Stimulated activated CD8-positive, alpha-beta memory T cell treated with anti-CD3 and anti-CD28 coated beads, Interleukin-15, amount 100 ng/mL, for 4 hours (primary cell): ENCODE measurements around the gene USP49.
A peak's percentile ranks its signal among the peaks of the same experiment; 100 is the strongest.
"Not testable (repeated sequence)": the region's sequence is repeated elsewhere in the genome, so short reads cannot be mapped to it uniquely, and the experiment has no call there.

Experiments used
- DNase-seq, 2 donors: peaks; one replicate each; pipeline ENCODE4 v3.0.0-alpha.2; 2020; ENCODE audit warnings: low read depth in 2 of 2

USP49 gene

DNA sequence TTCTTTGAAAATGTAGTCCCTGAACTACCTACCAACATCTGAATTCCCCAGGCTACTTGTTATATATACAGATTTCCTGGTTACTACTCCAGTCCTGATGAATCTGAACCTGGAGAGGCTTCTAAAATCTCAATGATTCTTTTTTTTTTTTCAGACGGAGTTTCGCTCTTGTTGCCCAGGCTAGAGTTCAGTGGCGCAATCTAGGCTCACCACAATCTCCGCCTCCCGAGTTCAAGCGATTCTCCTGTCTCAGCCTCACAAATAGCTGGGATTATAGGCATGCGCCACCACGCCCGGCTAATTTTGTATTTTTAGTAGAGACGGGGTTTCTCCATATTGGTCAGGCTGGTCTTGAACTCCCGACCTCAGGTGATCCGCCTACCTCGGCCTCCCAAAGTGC is 83.2 kb downstream of the USP49 start:
- not testable (repeated sequence) for DNase-seq

DNA sequence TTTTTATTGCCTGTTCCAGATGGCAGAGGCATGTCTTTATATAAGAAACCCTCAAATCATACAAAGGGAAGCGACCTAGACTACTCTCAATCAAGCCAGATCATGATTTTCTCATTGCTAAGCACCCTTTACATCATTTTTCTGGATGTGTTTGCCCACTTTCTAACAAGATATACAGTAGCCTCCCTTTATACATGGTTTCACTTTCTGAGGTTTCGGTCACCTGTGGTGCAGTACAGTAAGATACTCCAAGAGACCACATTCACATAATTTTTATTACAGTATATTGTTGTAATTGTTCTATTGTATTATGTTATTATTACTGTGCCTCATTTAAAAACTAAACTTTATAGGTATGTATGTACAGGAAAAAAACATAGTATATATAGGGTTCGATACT is 84.1 kb downstream of the USP49 start:
- no peak for DNase-seq

DNA sequence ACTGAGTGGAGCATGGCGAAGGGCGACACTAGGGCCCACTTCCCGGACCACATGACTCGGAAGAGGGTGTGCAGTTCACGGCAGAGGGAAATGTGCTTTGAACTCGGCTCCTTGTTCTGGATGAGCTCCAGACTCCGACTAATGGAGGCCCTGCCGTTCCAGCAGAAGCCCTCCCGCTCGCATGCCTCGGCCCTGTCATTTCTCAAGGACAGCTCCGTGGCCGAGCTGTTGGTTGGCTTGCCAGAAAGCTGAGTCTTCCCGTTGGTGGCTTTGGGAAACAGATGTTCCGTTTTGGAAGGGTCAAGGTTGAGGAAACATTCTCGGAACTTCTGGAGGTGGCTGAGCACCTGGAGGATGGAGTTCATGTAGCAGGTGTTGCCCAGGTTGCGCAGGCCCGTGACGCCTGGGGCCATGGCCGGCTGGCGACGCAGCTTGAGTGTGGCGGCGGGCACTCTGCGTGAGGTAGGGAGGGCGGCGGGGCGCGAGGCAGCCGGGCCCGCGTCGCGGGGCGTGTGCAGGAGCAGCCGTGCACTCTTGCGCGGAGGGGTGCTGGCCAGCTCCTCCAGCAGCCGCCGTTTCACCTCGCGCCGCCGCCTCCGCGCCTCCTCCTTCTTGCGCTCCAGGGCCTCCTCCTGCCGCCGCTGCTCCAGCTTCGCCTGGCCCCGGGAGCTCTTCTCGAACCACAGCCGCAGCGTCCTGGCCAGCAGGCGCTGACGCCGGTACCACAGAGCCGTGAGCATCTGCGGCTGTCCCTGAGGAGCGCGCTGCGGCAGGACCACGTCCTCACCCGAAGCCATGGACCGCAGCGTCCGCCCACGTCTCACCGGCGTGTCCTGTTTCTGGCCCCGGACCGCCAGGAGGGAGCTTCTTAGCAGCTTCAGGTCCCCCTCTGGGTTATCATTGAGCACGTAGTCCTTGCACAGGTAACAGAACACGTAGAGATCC is 89.1 kb downstream of the USP49 start:
- no peak for DNase-seq

DNA sequence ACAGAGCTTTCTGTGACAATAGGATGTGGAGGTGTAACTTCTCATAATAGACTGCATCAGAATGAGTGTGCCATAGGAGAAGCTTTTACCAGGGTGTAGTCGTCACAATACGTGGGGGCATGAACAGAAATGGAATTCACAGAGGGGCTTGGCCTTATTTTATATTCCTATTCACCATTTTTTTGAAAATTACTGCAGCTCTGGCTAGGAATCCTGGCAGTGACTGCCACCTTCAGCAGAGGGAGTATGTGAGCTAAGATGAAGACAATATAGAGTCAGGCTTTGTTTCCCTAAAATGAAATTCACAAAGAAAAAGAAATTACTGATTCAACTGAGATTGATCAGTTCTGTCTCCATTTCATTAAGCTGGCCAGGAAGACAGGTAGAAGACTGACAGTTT is 93.8 kb downstream of the USP49 start:
- no peak for DNase-seq

DNA sequence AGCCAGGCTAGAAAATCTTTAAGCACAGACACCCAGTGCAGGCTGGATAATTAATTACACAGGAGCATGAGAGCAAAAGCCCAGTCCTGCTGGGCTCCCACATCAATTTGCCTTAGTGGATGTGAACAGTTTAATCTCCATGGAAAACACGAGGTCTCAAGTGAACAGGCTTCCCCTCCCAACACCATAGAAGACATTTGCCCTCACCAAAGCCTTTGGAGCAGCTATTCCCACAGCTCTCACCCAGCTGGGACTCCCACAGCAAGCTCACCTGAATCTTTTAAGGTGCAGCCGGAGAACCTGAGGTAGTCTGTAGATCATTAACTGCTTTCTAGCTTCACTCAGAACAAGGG is 95.6 kb downstream of the USP49 start:
- no peak for DNase-seq

DNA sequence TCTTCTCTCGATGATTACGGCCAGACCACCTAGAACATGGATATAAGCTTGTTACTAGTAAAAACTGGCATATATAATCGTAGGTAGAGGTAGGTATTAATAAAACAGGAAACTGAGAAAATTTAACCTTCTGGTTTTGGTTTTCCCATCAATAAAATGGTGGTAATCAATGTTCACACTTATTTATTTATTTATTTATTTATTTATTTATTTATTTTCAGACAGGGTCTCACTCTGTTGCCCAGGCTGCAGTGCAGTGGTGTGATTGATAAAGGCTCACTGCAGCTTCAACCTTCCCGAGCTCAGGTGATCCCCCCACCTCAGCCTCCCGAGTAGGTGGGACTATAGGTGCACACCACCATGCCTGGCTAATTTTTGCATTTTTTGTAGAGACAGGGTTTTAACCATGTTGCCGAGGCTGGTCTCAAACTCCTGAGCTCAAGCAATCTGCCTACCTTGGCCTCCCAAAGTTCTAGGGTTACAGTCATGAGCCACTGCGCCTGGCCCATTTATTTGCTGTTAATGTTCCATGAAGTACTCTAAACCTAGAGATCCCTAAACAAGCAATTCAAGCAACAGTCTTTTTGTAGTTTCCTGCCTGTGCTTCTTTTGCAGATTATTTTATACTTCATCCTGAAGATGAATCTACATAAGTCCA is 96.1 kb downstream of the USP49 start:
- DNase-seq, result no peak

DNA sequence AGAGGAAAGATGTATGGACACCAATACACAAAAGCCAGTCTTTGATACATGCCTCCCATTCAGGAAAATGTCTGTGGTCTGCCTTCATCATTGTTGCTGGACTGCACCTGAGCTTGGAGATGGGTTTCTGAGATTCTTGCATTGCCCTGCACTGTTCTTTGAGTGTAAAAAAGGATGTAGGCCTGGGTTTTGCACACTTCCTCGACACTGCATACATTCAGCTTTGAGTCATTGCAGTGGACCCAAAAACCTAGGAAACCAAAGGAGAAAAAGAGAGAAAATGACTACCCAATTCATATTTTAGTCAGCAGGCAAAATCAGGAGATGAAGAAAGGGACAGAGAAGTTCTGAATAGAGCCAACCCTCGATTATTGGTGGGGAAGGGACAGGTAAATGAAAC is 98.7 kb downstream of the USP49 start:
- DNase-seq, result no peak

DNA sequence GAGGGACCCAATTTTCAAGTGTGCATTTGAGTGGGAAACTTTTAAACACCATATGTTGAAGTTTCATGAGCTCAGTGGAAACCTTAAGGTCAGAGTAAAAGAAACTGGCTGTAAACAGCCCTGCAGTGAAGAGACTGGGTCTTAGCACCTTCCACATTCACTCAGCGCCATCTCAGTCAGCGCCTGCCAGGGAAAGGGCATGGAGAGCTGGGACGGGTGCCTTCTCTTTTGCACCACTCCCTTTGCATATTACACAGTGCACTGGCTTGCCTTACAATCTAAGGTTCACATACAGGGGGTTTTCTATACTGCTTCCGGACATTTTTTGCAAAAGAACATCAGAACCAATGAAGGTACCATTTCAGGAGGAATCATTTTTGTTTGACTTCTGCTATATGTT is 103.2 kb downstream of the USP49 start:
- no peak for DNase-seq

DNA sequence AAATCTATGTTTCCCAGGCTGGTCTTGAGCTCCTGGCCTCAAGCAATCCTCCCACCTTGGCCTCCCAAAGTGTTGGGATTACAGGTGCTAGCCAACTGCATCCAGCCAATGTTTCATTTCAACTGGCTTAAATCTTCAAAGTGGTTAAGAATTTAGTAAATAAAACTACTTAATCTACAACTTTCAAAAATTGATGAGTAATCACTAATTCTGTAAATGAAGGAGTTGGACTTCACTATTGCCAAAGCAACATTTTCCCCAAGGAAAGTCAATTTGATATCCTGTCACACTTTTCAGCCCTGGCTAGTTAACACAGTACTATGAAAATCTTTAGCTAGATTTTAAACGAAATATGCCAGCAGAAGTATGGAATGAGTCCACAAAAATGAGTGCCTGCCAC is 103.9 kb downstream of the USP49 start:
- no peak for DNase-seq

DNA sequence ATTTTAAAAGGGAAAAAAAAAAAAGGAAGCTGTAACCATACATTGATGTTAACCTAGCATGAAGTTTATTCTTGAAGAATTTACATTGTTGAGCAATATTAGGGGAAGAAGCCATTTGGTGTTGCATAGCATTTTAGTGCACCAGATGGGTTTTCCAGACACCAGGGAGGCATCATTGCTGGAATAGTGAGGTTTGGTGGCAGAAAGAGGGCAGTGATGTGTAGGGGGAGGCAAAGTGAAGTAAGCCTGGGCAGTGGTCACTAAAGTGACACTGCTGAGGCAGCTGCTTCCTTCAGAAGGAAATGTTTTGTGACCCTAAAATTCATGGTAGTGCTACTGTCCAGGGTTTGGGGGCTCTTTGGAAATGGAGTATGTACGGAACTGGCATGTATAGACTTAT is 105.1 kb downstream of the USP49 start:
- no peak for DNase-seq

DNA sequence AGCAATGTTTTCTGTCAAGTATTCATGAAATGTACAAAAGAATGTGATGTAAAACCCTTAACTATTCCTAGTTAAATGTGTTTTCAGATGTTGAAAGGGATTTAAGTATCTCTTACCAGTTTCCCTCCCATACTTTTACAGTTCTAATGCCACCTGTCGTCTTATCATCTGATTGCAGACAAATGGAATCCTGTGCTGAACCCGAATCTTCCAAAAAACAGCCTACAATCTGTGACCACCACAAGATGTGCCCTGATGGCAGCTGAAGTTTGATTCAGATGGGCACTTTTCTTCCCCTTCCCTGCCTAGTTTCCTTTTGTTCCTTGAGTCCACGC is 105.8 kb downstream of the USP49 start:
- no peak for DNase-seq

DNA sequence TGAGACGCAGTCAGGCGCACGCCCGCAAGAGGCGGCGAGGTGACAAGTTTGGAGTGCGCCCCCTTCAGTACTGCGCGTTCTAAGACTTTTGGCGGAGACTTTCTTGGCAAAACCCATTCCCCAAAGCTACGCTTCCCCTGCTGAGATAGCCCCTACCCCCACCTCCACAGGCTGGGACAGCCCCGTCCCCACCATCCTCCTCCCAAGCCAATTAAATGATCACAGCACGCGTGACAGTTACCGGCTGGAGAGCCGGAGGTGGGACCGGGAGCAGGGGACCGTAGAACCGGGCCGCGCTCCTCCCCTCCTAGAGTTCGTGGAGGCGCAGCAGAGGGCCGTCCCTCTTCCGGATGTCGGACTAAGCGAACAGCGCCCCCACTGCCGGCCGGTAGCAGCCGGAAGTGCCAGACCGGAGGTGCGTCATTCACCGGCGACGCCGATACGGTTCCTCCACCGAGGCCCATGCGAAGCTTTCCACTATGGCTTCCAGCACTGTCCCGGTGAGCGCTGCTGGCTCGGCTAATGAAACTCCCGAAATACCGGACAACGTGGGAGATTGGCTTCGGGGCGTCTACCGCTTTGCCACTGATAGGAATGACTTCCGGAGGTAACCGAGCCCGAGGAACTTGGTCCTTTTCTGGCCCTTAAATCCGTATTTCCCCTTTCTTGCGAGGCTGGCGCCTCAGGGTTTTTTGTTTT is 107.8 kb downstream of the USP49 start, which contains the start of gene TOMM6:
Gene TOMM6, plus strand, starts transcription at position 476 of the 699 bp plus-strand sequence. Its CDS starts 4 bp downstream, at position 480.
- DNase-seq, result peak; percentile 86 to 92

DNA sequence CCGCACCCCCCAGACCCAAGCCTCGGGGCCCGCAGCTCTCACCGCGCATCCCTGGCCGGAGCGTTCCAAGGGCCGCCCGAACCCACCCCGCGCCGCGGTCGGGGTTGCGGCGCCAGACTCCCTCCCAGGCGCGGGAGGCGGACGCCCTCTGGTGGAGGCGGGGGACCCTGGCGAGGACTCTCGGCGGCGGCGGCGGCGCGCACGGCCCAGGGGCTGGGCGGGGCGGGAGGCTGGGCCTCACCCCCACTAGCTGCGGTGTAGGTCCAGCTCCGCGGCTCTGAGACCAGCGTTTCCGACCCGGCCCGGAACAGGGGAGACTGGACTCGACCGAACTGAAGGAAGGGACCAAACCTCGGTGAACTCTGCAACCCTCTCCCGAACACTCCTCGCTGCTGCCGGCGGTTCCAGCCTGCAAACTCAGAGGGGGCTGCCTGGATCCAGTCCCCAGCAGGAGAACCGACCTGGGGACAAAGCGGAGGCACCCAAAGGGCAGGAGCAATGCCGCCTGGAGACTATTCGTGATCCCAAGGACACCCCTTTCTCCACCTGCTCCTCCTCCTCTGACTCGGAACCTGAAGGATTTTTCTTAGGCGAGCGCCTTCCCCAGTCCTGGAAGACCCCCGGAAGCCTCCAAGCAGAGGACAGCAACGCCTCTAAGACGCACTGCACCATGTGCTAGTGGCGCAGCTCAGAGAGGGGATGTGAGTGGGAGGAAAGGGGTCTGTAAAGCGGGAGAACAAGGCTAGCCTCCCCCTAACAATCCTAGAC is 108.5 kb downstream of the USP49 start:
- peak; percentile 70 to 79 for DNase-seq

DNA sequence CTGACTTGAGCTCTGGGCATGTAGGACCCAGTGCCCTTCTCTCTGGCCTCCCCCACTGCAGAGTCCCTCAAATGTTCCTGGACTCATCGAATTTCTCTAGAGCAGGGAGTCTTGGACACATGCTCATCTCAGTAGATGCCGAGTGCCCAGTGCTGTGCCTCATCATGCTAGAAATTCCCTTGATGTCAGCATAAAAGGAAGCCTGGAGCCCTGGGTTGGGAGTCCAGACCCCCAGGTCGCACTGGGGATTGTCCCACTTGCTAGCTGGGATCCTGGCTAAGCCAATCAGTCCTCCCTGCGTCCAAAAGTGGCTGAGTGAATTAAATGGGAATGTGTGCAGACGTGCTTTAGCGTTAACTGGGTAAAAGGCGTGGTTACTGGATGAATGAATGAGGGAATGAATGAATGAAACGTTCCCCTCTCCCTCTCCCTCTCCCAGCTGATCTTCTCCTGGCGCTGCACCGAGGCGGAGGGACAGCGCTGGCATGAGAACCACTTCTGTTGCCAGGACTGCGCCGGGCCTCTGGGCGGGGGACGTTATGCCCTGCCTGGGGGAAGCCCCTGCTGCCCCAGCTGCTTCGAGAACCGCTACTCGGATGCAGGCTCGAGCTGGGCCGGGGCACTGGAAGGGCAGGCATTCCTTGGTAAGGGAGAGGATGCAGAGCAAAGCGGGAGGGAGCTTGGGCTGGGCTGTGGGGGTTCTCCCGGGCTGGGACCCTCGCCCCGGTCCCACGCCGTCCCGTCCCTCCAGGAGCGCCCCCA is 109.3 kb downstream of the USP49 start:
- DNase-seq, result no peak

DNA sequence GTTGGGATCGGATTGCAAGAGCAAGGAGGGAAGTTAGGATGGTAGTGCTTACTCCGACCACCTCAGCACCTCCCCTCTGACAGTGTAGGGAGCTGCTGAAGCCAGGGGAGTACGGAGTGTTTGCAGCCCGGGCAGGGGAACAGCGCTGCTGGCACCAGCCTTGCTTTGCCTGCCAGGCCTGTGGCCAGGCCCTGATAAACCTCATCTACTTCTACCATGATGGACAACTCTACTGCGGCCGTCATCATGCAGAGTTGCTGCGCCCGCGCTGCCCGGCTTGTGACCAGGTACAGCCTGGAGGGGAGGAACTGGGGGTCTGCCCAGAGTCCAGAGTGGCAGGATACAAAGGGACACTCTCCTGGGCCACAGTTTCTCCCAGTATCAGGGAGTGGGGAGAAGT is 109.9 kb downstream of the USP49 start:
- DNase-seq, result no peak

DNA sequence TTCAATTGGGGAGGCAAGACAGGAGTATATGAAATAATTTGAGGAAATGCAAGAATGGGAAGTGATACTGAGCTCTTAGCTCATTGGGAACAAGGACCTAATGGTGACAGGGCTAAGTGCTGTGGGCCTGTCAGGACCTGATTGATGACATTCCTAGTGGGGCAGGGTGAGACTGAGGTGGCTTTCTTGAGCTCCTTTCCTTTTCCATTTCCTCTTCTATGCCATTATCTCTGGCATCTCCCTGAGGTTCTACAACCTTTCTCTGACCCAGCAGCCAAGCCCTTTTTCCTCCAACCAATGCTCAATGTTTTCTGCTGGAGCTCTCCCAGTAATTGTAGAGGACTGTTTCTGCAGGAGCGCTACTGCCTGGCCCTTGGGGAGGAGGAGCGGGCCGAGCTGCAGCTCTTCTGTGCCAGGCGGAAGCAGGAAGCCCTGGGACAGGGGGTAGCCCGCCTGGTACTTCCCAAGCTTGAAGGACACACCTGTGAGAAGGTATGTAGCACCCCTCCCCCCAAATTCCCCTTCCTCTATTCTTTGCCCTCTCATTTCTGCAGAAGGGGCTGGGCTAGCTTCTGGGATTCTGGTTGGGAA is 110.5 kb downstream of the USP49 start:
- no peak for DNase-seq

DNA sequence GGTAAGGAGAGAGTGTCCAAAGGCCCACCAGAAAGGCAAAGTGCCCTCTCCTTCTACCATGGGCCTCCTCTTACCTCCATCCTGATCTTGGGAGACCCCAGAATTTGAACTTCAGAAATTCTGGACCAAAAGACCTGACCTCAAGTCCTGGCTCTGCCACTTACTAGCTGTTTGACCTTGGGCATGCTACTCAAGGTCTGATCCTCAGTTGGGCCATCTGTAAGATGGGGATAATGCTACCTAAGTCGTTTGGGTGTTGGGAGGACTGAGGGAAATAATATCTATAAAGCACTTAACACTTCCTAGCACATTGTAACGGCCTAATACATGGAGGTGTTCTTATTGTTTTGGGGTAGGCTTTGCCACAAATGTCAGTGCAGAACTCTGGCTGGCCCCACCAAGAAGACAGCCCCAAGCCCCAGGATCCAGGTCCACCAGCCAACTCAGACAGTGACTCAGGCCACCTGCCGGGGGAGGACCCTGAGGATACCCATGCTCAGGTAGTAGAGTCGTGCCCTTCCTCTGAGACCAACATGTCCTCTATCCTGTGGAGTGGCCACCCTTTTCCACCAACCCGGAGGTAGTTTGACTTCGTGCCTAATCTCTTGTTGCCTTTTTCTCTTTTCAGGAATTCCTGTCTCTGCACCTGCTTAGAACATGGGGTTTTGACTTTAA is 111.9 kb downstream of the USP49 start:
- no peak for DNase-seq

DNA sequence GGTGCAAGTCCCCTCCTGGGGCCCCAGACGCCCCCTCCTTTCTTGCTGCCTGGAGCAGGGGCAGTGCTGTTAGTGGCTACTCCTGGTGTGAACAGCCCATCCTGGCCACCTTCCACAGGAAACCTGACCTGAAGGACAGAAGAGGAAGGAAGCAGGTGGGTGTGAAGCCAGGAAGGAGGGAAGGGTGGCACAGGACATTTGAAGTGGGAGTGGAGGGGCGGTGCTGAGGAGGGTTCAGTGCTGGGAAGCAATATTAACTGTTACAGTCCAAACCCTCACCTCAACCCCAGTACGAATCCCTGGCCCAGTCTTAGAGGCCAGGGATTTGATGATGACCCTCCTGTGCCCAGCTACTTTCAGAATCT is 113.8 kb downstream of the USP49 start:
- no peak for DNase-seq

DNA sequence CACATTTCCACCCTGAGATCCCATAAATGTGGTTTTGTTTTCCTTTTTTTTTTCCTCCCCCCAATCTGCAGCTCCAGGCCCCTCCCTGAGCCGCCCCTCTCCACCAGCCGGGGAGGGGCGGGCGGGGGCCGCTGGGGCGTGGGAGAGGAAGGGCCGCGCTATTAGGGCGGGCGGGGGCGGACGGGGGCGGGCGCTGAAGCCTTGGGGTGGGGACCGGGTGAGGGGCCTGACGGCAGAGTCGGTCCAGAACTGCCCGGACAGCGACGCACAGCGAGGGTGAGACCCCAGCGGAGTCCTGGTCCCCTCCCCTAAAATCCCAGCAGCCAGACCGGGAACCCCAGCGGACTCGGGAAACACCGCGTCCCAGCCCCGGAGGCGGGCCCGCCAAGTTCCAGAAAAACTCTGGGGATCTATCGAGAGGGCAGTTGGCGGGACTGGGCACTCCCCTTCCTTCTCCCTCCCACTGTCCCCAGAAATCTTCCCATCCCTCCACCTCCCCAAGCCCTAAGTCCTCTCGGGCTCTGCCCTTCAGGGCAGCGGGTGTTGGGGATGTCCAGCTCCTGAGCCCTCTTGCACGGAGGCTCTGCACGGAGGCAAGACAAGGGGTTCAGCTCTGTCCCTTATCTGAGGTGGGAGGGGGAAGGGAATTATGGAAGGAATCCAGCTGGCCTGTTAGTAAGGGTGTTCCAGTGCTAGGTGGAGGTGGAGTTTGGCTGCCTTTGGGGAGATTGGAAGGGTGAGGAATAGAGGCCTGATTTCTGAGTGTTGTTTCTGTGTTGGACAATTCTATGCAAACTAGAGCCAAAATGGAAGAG is 114.4 kb downstream of the USP49 start, which contains the start of gene PRICKLE4:
Gene PRICKLE4, plus strand, starts transcription at position 232 of the 815 bp plus-strand sequence. CDS start 2,692 bp downstream, outside the sequence.
- DNase-seq, result no peak
